HG03521 (cell line): Measurements from ENCODE around the gene SLCO2B1.
"Not testable (repeated sequence)": the region's sequence is repeated elsewhere in the genome, so short reads cannot be mapped to it uniquely, and the experiment has no call there.

Experiments used
- ATAC-seq: cut with Tn5 transposase; IDR thresholded peaks from one replicate; pipeline ENCODE4 v1.9.1; 2021; ENCODE audit warnings: mild to moderate bottlenecking, moderate library complexity; ENCODE audit not compliant: unreplicated experiment

The SLCO2B1 gene, protein sequence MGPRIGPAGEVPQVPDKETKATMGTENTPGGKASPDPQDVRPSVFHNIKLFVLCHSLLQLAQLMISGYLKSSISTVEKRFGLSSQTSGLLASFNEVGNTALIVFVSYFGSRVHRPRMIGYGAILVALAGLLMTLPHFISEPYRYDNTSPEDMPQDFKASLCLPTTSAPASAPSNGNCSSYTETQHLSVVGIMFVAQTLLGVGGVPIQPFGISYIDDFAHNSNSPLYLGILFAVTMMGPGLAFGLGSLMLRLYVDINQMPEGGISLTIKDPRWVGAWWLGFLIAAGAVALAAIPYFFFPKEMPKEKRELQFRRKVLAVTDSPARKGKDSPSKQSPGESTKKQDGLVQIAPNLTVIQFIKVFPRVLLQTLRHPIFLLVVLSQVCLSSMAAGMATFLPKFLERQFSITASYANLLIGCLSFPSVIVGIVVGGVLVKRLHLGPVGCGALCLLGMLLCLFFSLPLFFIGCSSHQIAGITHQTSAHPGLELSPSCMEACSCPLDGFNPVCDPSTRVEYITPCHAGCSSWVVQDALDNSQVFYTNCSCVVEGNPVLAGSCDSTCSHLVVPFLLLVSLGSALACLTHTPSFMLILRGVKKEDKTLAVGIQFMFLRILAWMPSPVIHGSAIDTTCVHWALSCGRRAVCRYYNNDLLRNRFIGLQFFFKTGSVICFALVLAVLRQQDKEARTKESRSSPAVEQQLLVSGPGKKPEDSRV

GRCh38 chr11:75150879-75151278 lies at the start of gene SLCO2B1:
SLCO2B1 (plus strand) TSS chr11:75151107; CDS start chr11:75151382, 275 bp downstream.
- ATAC-seq, result no peak

GRCh38 chr11:75101424-75102128 lies 49.3 kb upstream of the SLCO2B1 start:
- ATAC-seq, result no peak

GRCh38 chr11:75103380-75104026 lies 47.4 kb upstream of the SLCO2B1 start:
- ATAC-seq, result no peak

DNA sequence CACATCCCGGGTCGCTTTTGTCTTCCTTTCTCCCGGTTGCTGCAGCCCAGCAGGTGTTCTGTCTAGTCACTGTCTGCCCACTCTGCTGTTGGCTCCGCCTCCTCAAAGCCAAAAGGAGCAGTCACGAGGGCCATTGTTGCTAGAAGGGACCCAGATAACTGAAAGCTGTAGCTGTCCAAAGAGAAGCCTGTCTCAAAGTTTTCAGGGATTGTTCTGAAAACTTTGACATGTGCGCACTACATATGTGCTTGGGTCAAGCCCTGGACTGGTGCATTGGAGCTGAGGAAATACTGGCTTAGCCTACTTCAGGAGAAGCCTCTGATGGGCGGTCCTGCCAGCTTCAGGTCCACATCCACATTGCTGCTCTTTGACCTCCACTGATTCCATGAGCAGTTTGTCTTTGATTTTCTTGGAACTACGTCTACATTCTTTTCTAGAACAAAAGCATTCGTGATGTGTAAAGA lies 45.4 kb upstream of the SLCO2B1 start:
- ATAC-seq, result no peak

DNA sequence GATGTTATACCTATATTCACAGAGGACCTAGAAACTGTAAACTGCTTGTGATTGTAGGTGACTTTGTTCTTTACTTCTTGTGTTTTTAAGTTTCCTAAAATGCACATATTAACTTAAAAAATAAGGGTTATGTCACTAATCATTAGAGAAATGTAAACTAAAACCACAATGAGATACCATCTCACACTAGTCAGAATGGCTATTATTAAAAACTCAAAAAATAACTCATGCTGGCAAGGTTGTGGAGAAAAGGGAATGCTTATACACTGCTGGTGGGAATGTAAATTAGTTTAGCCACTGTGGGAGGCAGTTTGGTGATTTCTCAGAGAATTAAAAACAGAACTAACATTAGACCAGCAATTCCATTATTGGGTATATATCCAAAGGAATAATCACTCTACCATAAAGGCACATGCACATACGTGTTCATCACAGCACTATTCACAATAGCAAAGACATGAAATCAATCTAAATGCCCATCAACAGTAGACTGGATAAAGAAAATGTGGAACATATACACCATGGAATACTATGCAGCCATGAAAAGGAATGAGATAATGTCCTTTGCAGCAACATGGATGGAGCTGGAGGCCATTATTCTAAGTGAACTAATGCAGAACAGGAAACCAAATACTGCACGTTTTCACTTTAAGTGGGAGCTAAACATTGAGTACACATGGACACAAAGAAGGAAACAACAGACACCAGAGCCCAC lies 44.8 kb upstream of the SLCO2B1 start:
- not testable (repeated sequence) for ATAC-seq

DNA sequence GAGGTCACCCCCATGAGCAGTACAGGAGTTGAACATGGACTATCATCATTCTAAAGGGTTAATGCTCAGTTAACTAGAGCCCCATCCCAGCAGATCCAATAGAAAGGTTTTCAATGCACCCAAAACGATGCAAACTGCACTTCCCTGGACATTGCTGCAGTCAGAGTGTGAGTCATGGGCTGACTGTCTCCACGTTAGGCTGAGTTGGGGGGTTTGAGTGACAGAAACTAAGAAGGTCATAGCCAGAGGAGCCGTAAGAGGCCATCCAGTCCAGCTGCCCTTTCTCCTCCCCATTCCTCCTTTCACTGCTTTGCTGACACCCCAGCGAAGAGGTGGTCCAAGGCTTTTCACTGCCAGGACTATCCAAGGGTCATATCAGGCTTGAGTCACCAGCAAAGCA lies 43.7 kb upstream of the SLCO2B1 start:
- ATAC-seq, result no peak

DNA sequence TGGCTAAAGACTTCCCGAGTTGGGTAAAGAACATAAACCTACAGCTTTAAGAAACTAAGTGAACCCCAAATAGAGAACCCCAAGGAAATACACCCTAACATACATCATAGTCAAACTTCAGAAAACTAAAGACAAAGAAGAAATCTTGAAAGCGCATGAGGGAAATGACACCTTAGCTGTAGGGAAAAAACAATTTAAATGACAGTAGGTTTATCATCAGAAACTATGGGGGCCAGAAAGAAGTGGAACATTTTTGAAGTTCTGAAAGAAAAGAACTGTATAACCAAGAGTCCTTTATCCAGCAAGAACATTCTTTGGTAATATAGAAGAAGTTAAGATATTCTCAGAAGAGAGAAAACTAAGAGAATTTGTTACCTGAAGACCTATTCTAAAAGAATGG lies 38.7 kb upstream of the SLCO2B1 start:
- ATAC-seq, result no peak

DNA sequence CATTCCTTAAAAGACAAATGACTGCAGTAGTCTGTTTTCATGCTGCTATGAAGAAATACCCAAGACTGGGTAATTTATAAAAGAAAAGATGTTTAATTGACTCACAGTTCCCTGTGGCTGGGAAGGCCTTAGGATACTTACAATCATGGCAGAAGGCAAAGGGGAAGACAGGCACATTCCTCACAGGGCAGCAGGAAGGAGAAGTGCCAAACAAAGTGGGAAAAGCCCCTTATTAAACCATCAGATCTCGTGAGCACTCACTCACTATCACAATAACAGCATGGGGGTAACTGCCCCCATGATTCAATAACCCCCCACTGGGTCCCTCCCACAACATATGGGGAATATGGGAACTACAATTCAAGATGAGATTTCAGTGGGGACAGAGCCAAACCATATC lies 37.9 kb upstream of the SLCO2B1 start:
- ATAC-seq, result no peak

- no peak for ATAC-seq
These were observed 36.4 kb upstream of the SLCO2B1 start for GRCh38 chr11:75114465-75114864.

DNA sequence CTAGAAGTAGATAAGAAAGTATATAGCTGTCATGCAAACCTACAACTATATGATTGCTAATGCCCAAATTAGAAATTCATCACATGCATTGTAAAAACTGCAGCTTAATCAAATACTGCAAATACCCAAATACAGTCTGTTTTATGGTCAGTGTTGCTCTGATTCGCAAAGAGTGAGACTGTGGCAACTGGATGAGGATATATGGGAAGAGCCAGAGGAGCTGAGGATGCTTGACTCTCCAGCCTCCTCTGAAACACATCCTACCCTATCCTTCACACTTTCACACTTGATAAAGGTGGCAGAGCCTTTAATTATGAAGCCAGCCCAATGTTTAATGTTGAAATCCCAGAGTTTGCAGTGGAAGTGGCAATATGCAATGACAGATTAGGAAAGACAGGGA lies 32.3 kb upstream of the SLCO2B1 start:
- no peak for ATAC-seq

DNA sequence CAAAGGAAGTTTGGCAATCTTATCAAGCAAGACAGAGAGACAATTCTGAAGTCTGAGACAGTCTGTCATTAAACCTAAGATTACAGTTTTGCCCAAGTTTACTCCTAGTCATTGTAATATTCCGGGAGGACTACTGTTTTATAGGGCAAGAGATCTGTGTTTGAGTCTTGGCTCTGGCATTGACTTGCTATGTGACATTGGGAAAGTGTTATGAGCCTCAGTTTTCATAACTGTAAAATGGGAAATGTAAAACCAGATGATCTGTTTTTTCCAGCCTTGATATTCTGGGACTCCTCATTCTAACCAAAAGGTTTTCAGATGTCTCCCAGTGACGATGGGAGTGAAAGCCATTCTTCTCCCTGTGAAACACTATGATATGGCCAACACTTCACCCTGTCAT lies 24.3 kb upstream of the SLCO2B1 start:
- ATAC-seq, result no peak

GRCh38 chr11:75132080-75132479 lies 18.8 kb upstream of the SLCO2B1 start:
- ATAC-seq, result no peak

- no peak for ATAC-seq
These were observed 16.9 kb upstream of the SLCO2B1 start for GRCh38 chr11:75133976-75134375.

DNA sequence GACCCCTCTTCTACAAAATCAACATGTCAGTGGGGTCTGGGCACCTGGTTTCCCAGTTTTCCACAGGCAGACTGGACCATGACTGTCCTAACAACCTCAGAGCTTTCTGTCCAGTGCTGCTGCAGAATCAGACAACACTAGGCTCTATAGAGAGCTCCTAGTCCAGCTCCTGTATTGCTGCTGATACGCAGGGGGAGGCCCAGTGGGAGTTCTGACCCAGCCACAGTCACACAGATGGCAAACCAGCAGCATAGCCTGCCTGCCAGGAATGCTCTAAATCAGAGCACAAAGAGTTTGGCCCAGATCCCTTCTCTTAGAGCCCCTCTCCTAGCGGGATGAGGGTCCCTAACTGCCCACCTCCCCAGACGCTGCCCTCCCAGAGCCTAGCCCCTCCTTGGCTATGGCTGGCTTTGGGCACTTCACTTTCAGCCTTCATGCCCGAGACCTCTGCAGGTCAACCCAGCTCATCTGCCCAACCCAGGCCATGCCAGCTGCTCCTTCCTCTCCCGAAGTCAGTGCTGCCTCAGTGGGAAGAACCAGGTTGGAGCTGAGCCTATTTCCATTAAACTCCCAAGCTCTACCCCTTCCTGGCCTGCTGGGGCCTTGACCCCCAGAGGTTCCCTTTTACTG lies 15.8 kb upstream of the SLCO2B1 start:
- no peak for ATAC-seq

DNA sequence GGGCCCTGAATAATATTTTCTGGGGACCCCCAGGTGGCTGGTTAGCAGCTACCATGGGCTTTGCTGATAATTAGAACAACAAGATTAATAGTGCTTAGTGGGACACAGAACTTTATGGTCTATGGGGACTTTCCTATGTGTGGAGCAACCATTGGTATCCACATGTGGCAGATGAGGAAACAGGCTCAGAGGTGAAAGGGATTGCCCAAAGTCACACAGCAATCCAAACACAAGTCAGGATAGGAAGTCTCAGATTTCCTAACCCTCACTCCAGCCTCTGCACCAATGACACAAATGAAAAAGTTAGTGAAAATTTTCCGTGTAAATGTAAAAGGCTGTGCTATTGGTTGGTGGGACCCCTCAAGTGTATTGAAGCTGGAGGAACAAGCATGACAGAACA lies 15.3 kb upstream of the SLCO2B1 start:
- ATAC-seq, result no peak

DNA sequence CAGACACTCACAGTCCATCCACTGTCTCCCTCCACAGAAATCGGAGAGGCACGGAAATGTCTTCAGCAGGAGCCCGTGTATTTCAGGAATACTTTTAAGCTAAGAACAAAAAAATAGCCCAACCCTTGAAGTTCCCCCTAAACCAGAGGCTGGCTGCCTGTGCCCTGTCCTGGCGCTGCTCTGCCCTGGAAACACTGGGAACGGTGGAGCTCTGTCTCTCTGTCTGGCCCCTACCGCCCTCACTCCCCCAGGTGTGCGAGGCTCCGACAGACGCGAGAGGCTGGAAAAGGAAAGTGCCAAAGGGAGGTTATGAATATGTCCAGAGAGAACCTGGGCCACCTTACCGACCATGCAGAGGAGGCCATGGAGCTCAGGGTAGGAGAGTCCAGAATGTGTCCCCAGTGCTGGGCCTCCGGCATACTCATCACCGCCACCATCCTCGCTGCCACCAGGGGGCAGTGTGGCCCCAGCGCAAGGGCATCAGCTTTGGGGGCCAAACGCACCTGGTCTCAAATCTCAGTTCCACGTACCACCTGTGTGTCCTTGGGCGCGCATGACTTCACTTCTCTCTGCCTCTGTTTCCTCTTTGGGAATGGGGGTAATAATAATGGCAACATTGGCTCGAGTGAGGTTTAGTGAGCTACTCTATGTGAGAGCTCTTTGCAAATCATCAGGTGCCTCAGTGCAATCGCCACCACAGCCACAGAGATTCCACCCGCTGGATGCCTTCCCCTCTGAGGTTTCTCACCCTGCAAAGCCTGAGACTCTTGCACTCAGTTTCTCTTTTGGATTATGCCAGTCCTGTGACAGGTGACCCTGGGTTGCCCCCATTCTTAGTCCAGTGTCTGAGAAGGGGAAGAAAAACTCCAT lies 10.4 kb upstream of the SLCO2B1 start:
- ATAC-seq, result no peak

DNA sequence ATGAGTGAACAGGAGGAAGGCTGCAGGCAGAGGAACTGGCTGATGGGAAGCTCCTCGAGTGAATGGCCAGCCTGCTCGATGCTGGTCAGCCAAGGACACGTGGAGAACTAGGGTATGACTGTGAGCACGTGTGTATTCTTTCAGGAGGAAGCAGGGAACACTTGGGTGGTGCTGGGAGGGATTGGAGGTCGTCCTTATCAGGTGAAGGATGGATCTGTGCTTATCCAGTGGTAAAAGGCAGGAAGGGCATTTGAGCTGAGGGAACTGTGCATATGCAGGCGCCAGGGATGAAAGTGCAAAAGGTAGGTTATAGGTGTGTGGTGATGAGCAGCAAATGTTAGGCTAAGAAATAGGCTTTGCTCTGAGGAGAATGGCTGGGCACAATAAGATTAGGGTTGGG lies 9.7 kb upstream of the SLCO2B1 start:
- ATAC-seq, result no peak

GRCh38 chr11:75142714-75143419 lies 8.0 kb upstream of the SLCO2B1 start:
- no peak for ATAC-seq

- ATAC-seq, result no peak
These were observed 7.5 kb upstream of the SLCO2B1 start for GRCh38 chr11:75143420-75143731.
